CD4-positive, alpha-beta T cell (primary cell): ENCODE data around the gene VN1R2. TPM values are rescaled to one million over a fixed set of nuclear protein-coding genes. Genes with fewer than 3 reads are reported as not detected.
"Not testable (repeated sequence)": the region's sequence is repeated elsewhere in the genome, so short reads cannot be mapped to it uniquely, and the experiment has no call there.

ENCODE experiments used
- ATAC-seq: fragments of 200-7000 bp; cut with Tn5 transposase; one replicate; pipeline ENCODE4 v1.10.0; 2022; ENCODE audit warnings: mild to moderate bottlenecking; ENCODE audit not compliant: poor library complexity
- CTCF ChIA-PET: fragments of 350-600 bp; sonication (Branson Sonifier 250); formaldehyde crosslinking; loops from one replicate; lab custom pipeline; 2021; ENCODE audit warnings: antibody characterized with exemption, inconsistent platforms; lab: Charles Lee
- POLR2A ChIA-PET: fragments of 350-600 bp; sonication (Branson Sonifier 250); formaldehyde crosslinking; loops from one replicate; lab custom pipeline; 2021; ENCODE audit warnings: antibody characterized with exemption, inconsistent platforms; lab: Charles Lee
- DNase-seq, 14 experiments: peaks; one replicate each; pipeline ENCODE4 v3.0.0-alpha.2; 2013 to 2020; ENCODE audit warnings: mixed read lengths in 2 of 14
- H3K27ac ChIP-seq, 2 donors: one replicate each; pipeline versions ENCODE4 v1.5.1 to v1.7.0; 2013; ENCODE audit warnings: low read length in 2 of 2, low read depth in 1 of 2, mild to moderate bottlenecking in 1 of 2
- H3K27me3 ChIP-seq, 2 experiments: 1 replicate in 1 of 2; 2 replicates in 1 of 2; pipeline versions ENCODE4 v1.6.1 to v1.7.0; 2013; ENCODE audit warnings: low read length in 2 of 2, control low read depth in 1 of 2, mild to moderate bottlenecking in 1 of 2, moderate library complexity in 1 of 2; ENCODE audit not compliant: insufficient read depth in 2 of 2, control insufficient read depth in 1 of 2
- H3K36me3 ChIP-seq: one replicate; pipeline ENCODE4 v1.6.1; 2013; ENCODE audit warnings: low read length, control low read depth; ENCODE audit not compliant: insufficient read depth
- H3K4me1 ChIP-seq: one replicate; pipeline ENCODE4 v1.6.1; 2013; ENCODE audit warnings: low read length, control low read depth; ENCODE audit not compliant: insufficient read depth
- H3K4me3 ChIP-seq: one replicate; pipeline ENCODE4 v1.5.1; 2013; ENCODE audit warnings: mild to moderate bottlenecking, low read length, moderate library complexity
- H3K9me3 ChIP-seq, 2 experiments: 1 replicate in 1 of 2; 2 replicates in 1 of 2; pipeline versions ENCODE4 v1.6.1 to v1.7.0; 2013; ENCODE audit warnings: low read length in 2 of 2, mild to moderate bottlenecking in 2 of 2, control low read depth in 1 of 2, moderate library complexity in 1 of 2; ENCODE audit not compliant: control insufficient read depth in 1 of 2, insufficient read depth in 1 of 2
- H3K27ac Mint-ChIP-seq: one replicate; pipeline ENCODE4 v1.8.0; 2020; ENCODE audit warnings: mixed read lengths
- H3K27me3 Mint-ChIP-seq: one replicate; pipeline ENCODE4 v1.8.0; 2021; ENCODE audit warnings: mixed read lengths
- H3K36me3 Mint-ChIP-seq: one replicate; pipeline ENCODE4 v1.8.0; 2021; ENCODE audit warnings: low read depth, mixed read lengths
- H3K4me1 Mint-ChIP-seq: one replicate; pipeline ENCODE4 v1.8.0; 2021; ENCODE audit warnings: low read depth, mixed read lengths
- H3K4me3 Mint-ChIP-seq: one replicate; pipeline ENCODE4 v1.8.0; 2020; ENCODE audit warnings: mild to moderate bottlenecking, mixed read lengths
- H3K9me3 Mint-ChIP-seq: one replicate; pipeline ENCODE4 v1.8.0; 2020; ENCODE audit warnings: mixed read lengths
- intact Hi-C, 2 experiments: fragments of 100-400 bp; cut with DNase I in 1 of 2; cut with micrococcal nuclease in 1 of 2; formaldehyde crosslinking; loops; one replicate each; pipeline versions ENCODE4 v1.15.1 to v1.9.0; 2023 to 2025; cut with DNase I, micrococcal nuclease
- total RNA-seq, 174 experiments: library from RNA in 2 of 174; stranded (reverse) in 2 of 174; gene quantifications; one replicate each; pipeline ENCODE4 v1.2.3 and lab custom pipeline; 2021 to 2026
- TF ChIP-seq, protein P1 (sequence below): fragments of 200-600 bp; IDR thresholded peaks from one replicate; pipeline ENCODE4 v1.8.0; 2022; ENCODE audit warnings: antibody characterized with exemption, mild to moderate bottlenecking

The VN1R2 gene
- total RNA-seq, 2 experiments from 2014 or later: not detected

DNA sequence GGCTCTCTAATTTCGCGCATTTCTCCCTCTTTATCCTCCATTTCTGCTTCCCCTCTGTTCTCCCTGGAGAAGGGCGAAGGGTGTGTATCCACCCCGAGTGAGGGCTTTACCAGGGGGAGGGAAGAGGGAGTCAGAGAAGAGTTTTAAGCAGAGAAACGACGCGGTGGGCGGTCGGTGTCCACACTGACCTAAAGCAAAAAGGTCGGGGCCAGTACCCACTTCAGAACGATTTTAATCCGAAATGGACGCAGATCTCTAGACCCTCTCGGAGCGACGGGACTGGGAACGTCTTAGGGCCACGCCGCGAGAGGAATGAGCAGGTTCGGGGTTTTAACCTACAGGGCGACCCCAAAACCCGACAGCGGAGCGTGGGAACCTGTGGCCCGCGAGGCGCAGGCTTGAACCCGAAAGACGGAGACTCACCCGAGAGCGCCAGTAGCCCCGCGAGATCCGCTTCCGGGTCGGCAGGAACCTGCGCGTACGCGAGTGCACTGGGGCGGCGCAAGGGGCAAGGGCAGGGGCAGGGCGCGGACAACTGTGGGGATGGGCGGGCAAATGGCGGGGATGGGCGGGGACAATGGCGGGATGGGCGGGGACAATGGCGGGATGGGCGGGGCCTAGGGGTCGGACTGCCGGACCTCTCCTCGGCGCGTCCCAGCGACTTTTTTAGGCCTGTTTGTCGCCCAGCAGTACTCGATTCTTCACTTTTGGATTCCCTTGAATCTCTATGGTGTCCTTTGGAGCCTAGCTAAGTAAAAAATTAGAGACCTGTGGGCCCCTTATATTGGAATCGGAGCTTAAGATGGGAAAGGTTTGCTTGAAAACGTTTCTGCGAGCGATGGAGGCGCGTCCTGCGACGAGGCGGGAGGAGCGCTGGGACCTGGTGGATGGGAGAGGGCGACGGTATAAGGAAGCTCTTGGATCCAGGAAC is 3.4 kb upstream of the VN1R2 start, which contains the start of gene ZNF677:
ZNF677 (minus strand) TSS at position 463 of the 931 bp plus-strand sequence. CDS start 3,323 bp downstream, outside the sequence.
- peak within 1 kb of the TSS; percentile 85 for H3K4me3 ChIP-seq
- ChIA-PET POLR2A (no interaction called here), CTCF (interaction anchor here (1.1 kb wide), 1 partner anchor 59 kb away, joined by 6 read pairs; no protein-coding TSS in a partner anchor)
- H3K27me3 ChIP-seq: no peaks in the 10 kb centered on the region
- ATAC-seq (peak; percentile 98), DNase-seq (peak; percentile 60 to 90 (median 78))
- Mint-ChIP-seq H3K9me3 (peaks cover 28% of the 10 kb centered on the region), H3K4me3 (peak within 1 kb of the TSS; percentile 83), H3K27ac (peak within 1 kb of the TSS; percentile 4), H3K4me1 (peaks cover 7% of the 10 kb centered on the region), H3K27me3 (peaks cover 3% of the 10 kb centered on the region), H3K36me3 (peaks cover 68% of the 10 kb centered on the region)
- peaks cover 12% of the 10 kb centered on the region for H3K36me3 ChIP-seq
- intact Hi-C loops: loop anchor here in 1 of 2 experiments (5.0 to 10.0 kb wide), 2 partner anchors 57 to 110 kb away; partner anchors contain the start of gene ZNF525
- peaks cover 12% of the 10 kb centered on the region for H3K4me1 ChIP-seq
- TF ChIP-seq, protein P1, sequence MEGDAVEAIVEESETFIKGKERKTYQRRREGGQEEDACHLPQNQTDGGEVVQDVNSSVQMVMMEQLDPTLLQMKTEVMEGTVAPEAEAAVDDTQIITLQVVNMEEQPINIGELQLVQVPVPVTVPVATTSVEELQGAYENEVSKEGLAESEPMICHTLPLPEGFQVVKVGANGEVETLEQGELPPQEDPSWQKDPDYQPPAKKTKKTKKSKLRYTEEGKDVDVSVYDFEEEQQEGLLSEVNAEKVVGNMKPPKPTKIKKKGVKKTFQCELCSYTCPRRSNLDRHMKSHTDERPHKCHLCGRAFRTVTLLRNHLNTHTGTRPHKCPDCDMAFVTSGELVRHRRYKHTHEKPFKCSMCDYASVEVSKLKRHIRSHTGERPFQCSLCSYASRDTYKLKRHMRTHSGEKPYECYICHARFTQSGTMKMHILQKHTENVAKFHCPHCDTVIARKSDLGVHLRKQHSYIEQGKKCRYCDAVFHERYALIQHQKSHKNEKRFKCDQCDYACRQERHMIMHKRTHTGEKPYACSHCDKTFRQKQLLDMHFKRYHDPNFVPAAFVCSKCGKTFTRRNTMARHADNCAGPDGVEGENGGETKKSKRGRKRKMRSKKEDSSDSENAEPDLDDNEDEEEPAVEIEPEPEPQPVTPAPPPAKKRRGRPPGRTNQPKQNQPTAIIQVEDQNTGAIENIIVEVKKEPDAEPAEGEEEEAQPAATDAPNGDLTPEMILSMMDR: no peak
- peak within 1 kb of the TSS in 1 of 2 donors; percentile 29 for H3K27ac ChIP-seq
- peaks cover 42 to 51% of the 10 kb centered on the region in 2 experiments for H3K9me3 ChIP-seq

DNA sequence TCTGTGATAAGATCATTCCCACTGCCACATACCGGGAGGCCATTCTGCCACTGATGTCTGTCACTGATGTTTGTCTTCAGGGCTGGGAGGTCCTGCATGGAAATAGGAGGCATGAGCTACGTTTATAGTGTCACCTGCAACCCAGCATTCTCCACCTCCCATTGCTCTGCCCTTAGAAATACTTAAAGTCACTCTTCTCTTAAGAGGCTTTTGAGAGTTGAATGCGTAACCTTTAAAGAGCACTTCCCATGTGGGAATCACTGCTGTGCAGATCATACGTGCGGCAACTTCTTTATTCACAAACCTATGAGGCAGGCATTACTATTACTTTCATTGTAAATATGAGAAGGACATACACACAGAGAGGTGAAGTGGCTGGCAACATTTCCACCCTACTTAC is 9.5 kb downstream of the VN1R2 start, which contains the start of gene VN1R4:
VN1R4 (minus strand) TSS at position 101 of the 400 bp plus-strand sequence; CDS start at position 43, 58 bp downstream.
- intact Hi-C loops, ATAC-seq, H3K4me1 Mint-ChIP-seq, DNase-seq, CTCF ChIA-PET, H3K27ac Mint-ChIP-seq, H3K36me3 ChIP-seq, H3K4me3 Mint-ChIP-seq, H3K4me1 ChIP-seq, H3K27ac ChIP-seq, H3K4me3 ChIP-seq, H3K27me3 ChIP-seq, POLR2A ChIA-PET, H3K36me3 Mint-ChIP-seq: not testable (repeated sequence)
- peaks cover 35% of the 10 kb centered on the region for H3K27me3 Mint-ChIP-seq
- peaks cover 4 to 20% of the 10 kb centered on the region in 2 experiments for H3K9me3 ChIP-seq
- peaks cover 22% of the 10 kb centered on the region for H3K9me3 Mint-ChIP-seq

DNA sequence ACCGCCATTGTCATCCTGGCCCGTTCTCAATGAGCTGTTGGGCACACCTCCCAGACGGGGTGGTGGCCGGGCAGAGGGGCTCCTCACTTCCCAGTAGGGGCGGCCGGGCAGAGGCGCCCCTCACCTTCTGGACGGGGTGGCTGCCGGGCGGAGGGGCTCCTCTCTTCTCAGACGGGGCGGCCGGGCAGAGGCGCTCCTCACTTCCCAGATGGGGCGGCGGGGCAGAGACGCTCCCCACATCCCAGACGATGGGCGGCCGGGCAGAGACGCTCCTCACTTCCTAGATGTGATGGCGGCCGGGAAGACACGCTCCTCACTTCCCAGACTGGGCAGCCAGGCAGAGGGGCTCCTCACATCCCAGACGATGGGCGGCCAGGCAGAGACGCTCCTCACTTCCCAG is 11.8 kb downstream of the VN1R2 start:
- peaks cover 4 to 24% of the 10 kb centered on the region in 2 experiments for H3K9me3 ChIP-seq
- ATAC-seq, H3K27ac ChIP-seq, CTCF ChIA-PET, H3K4me3 ChIP-seq, H3K27me3 ChIP-seq, H3K4me1 Mint-ChIP-seq, intact Hi-C loops, H3K4me3 Mint-ChIP-seq, H3K27ac Mint-ChIP-seq, POLR2A ChIA-PET, DNase-seq, H3K4me1 ChIP-seq, H3K36me3 ChIP-seq, H3K36me3 Mint-ChIP-seq: not testable (repeated sequence)
- Mint-ChIP-seq H3K9me3 (peaks cover 24% of the 10 kb centered on the region), H3K27me3 (peaks cover 27% of the 10 kb centered on the region)

DNA sequence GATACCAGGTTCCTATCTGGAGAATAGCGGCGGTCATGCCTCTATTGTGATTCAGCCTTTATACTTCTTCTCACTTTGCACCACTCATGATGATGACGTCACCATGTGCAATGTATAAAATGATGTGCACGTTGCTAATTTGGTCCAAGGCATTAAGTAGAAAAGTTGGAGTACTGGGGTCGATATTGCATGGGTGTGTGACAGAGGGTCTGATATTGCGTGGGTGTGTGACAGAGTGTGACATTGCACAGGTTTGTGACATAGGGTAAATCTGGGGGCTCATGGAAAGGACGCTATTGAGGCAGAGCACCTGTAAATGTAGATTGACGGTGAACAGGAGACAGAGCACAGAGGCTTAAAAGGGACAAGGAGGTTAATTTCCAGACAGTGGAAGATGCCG is 14.0 kb downstream of the VN1R2 start:
- Histone ChIP-seq H3K9me3 (peaks cover 4 to 18% of the 10 kb centered on the region in 2 experiments), H3K27ac (no peak overlapping the region), H3K27me3 (no peaks in the 10 kb centered on the region), H3K4me1 (no peaks in the 10 kb centered on the region), H3K36me3 (no peaks in the 10 kb centered on the region), H3K4me3 (no peak overlapping the region)
- ChIA-PET POLR2A (no interaction called here), CTCF (no interaction called here)
- no peak for ATAC-seq
- DNase-seq: no peak
- H3K4me3 Mint-ChIP-seq: no peak overlapping the region
- intact Hi-C loops: no loop called here
- no peak overlapping the region for H3K27ac Mint-ChIP-seq
- H3K9me3 Mint-ChIP-seq: peaks cover 25% of the 10 kb centered on the region
- H3K36me3 Mint-ChIP-seq: peaks cover 6% of the 10 kb centered on the region
- peaks cover 15% of the 10 kb centered on the region for H3K27me3 Mint-ChIP-seq
- H3K4me1 Mint-ChIP-seq: no peaks in the 10 kb centered on the region
- TF ChIP-seq, protein P1: no peak
